ENCODE data around the gene PTPRN2.
"Not testable (repeated sequence)": the region's sequence is repeated elsewhere in the genome, so short reads cannot be mapped to it uniquely, and the experiment has no call there.

PTPRN2 gene

DNA sequence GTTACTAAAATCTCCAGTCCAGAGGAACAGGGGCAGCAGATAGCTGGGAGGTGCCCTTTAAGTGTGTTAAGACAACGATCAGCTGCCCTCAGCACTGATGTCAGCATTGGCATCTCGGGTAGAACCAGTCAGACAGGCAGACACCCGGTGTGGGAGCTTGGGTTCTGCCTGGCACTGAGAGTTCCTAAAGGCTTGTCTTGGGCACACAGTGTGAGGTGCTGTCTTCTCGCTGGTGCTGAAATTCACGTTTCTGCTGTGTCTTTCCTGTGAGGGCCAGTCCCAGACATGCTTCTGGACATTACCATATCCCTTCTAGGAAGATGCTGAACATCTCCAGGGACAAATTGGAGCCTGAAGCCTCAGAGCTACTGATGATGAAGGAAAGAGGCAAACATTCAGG, 1094.6 kb downstream of the PTPRN2 start:
- DNase-seq (ENCODE audit: low read depth) = no peak

DNA sequence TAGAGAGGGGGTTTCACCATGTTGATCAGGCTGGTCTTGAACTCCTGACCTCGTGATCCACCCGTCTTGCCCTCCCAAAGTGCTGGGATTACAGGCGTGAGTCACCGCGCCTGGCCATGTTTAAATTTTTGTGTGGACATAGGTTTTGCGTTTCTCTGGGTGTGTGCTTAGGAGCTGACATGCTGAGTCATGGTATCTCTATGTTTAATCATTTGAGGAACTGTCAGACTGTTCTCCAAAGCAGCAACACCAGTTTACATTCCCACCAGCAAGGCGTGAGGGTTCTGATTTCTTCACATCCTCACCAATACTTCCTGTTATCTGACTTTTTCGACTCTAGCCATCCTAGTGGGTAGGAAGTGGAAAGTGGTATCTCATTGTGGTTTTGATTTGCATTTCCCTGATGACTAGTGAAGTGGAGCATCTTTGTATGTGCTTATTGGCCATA, 1097.1 kb downstream of the PTPRN2 start:
- DNase-seq (ENCODE audit: low read depth) = peak; percentile 53

DNA sequence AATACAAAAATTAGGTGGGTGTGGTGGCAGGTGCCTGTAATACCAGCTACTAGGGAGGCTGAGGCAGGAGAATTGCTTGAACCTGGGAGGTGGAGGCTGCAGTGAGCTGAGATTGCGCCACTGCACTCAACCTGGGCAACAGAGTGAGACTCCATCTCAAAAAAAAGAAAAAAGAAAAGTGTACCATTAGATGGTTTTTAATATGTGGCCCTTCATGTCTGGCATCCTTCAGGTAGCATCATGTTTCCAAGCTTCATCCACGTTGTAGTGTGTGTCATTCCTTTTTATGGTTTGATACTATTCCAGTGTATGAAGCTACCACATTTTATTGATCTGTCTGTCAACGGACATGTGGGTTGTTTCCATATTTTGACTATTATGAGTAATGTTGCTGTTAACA, 1097.8 kb downstream of the PTPRN2 start:
- DNase-seq (ENCODE audit: low read depth) = not testable (repeated sequence)

All from HS-5 (cell line).